GM12878 (cell line): ENCODE data around the gene FKBP11. TPM values are rescaled to one million over a fixed set of nuclear protein-coding genes. Genes with fewer than 3 reads are reported as not detected.
A peak's percentile ranks its signal among the peaks of the same experiment; 100 is the strongest.

ENCODE experiments used
- ATAC-seq: fragments of 200-7000 bp; cut with Tn5 transposase; 3 replicates; pipeline ENCODE4 v1.9.1; 2020; ENCODE audit warnings: mild to moderate bottlenecking, moderate library complexity
- BruUV-seq: library from RNA; stranded (reverse); fragments of 400-500 nt; replicated peaks from 2 replicates; lab custom pipeline; 2021; lab: Mats Ljungman, UMichigan
- CTCF ChIA-PET: fragments of 300-600 bp; sonication (Branson Sonifier 250); formaldehyde crosslinking; extraction: SDS; loops from one replicate; lab custom pipeline; 2021; ENCODE audit warnings: inconsistent platforms; lab: Yijun Ruan, JAX
- POLR2A ChIA-PET: fragments of 350-600 bp; formaldehyde crosslinking; extraction: SDS; loops from one replicate; lab custom pipeline; 2021; ENCODE audit warnings: inconsistent platforms; lab: Charles Lee
- RAD21 ChIA-PET: fragments of 300-600 bp; sonication (Branson Sonifier 250); formaldehyde crosslinking; loops from one replicate; lab custom pipeline; 2023; ENCODE audit warnings: antibody characterized with exemption; ENCODE audit not compliant: unreplicated experiment; lab: Charles Lee
- SMC1A ChIA-PET: fragments of 300-600 bp; sonication (Branson Sonifier 250); formaldehyde crosslinking; loops from one replicate; lab custom pipeline; 2023; ENCODE audit not compliant: unreplicated experiment, uncharacterized antibody; lab: Charles Lee
- DNase-seq: peaks from one replicate; pipeline ENCODE4 v3.0.0-alpha.2; 2011; ENCODE audit warnings: low read depth, low spot score
- FAIRE-seq: peaks from 3 replicates; lab custom pipeline; 2011; peaks lifted over from hg19 to GRCh38; lab: Jason Lieb, UNC
- H2AFZ ChIP-seq: 2 replicates; pipeline ENCODE4 v1.6.0; 2011; ENCODE audit warnings: low read depth, low read length, control low read depth; ENCODE audit not compliant: control insufficient read depth
- H3K27ac ChIP-seq: 2 replicates; pipeline ENCODE4 v1.5.1; 2011; ENCODE audit warnings: control low read depth; ENCODE audit not compliant: control insufficient read depth, insufficient read depth
- H3K27me3 ChIP-seq, 2 experiments: replicated peaks in 1 of 2; 2 replicates each; pipeline versions ENCODE4 v1.6.0 to v1.6.1; 2011; ENCODE audit warnings: low read length in 1 of 2; ENCODE audit not compliant: control insufficient read depth in 2 of 2, insufficient read depth in 2 of 2
- H3K36me3 ChIP-seq, 2 experiments: 2 replicates each; pipeline ENCODE4 v1.5.1; 2011; ENCODE audit warnings: low read length in 1 of 2; ENCODE audit not compliant: control insufficient read depth in 2 of 2, insufficient read depth in 2 of 2
- H3K4me1 ChIP-seq: 2 replicates; pipeline ENCODE4 v1.6.1; 2011; ENCODE audit warnings: mild to moderate bottlenecking, low read length, moderate library complexity, mixed read lengths; ENCODE audit not compliant: control insufficient read depth, insufficient read depth
- H3K4me2 ChIP-seq: 2 replicates; pipeline ENCODE4 v1.6.0; 2011; ENCODE audit warnings: control low read depth; ENCODE audit not compliant: control insufficient read depth, insufficient read depth
- H3K4me3 ChIP-seq: fragments of 200-600 bp; sonication (generic); 2 replicates; pipeline ENCODE4 v1.5.1; 2016
- H3K79me2 ChIP-seq: 2 replicates; pipeline ENCODE4 v1.6.0; 2011; ENCODE audit warnings: low read length; ENCODE audit not compliant: control insufficient read depth, insufficient read depth
- H3K9ac ChIP-seq: 2 replicates; pipeline ENCODE4 v1.8.0; 2011; ENCODE audit warnings: low read length, control low read depth, mixed read lengths; ENCODE audit not compliant: control insufficient read depth, insufficient read depth
- H3K9me3 ChIP-seq: replicated peaks from 3 replicates; pipeline ENCODE4 v1.5.1; 2011; ENCODE audit warnings: mild to moderate bottlenecking, low read length; ENCODE audit not compliant: control insufficient read depth, insufficient read depth
- H4K20me1 ChIP-seq: 2 replicates; pipeline ENCODE4 v1.6.0; 2011; ENCODE audit not compliant: control insufficient read depth, insufficient read depth
- EP300 ChIP-seq, 2 experiments: fragments of 150-350 bp in 1 of 2; IDR thresholded peaks; 2 replicates each; pipeline ENCODE4 v1.6.1; 2011 to 2012; ENCODE audit warnings: low read depth in 2 of 2, low read length in 2 of 2, borderline replicate concordance in 1 of 2, improper control_type of control experiment in 1 of 2, inconsistent platforms in 1 of 2; ENCODE audit not compliant: control insufficient read depth in 1 of 2
- EZH2 ChIP-seq: IDR thresholded peaks from 2 replicates; pipeline ENCODE4 v1.6.1; 2012; ENCODE audit warnings: low read depth, mild to moderate bottlenecking, control low read depth, inconsistent platforms, low read length, borderline replicate concordance; ENCODE audit not compliant: control insufficient read depth
- HDGF ChIP-seq: fragments of 450-650 bp; IDR thresholded peaks from 2 replicates; pipeline ENCODE4 v1.6.1; 2016; ENCODE audit warnings: antibody characterized with exemption
- IRF4 ChIP-seq: IDR thresholded peaks from 2 replicates; pipeline ENCODE4 v1.6.1; 2011; ENCODE audit warnings: low read depth, low read length
- KDM1A ChIP-seq: fragments of 200-600 bp; sonication (generic); IDR thresholded peaks from 2 replicates; pipeline ENCODE4 v1.6.1; 2016; ENCODE audit warnings: borderline replicate concordance
- NFXL1 ChIP-seq: fragments of 450-650 bp; IDR thresholded peaks from 2 replicates; pipeline ENCODE4 v1.6.1; 2017; ENCODE audit warnings: antibody characterized with exemption, mild to moderate bottlenecking, borderline replicate concordance
- SMC3 ChIP-seq: IDR thresholded peaks from 2 replicates; pipeline ENCODE4 v1.6.1; 2011; ENCODE audit warnings: low read length, improper control_type of control experiment, borderline replicate concordance
- SP1 ChIP-seq: IDR thresholded peaks from one replicate; pipeline ENCODE4 v1.6.1; 2011; ENCODE audit warnings: low read depth, low read length
- TARDBP ChIP-seq: IDR thresholded peaks from 2 replicates; pipeline ENCODE4 v1.6.1; 2016; ENCODE audit warnings: borderline replicate concordance
- TCF7 ChIP-seq: IDR thresholded peaks from 2 replicates; pipeline ENCODE4 v1.6.1; 2014; ENCODE audit warnings: antibody characterized with exemption, borderline replicate concordance
- ZNF622 ChIP-seq: fragments of 450-650 bp; IDR thresholded peaks from 2 replicates; pipeline ENCODE4 v1.6.1; 2017; ENCODE audit warnings: mild to moderate bottlenecking, inconsistent platforms
- WGBS: methylation state at CpG from one replicate; pipeline ENCODE4 v1.1.6; 2016; ENCODE audit warnings: low lambda C conversion rate; ENCODE audit not compliant: insufficient replicate concordance, insufficient coverage; ENCODE audit errors: missing lambda C conversion rate; 5-methylcytosine and 5-hydroxymethylcytosine counted together
- in situ Hi-C: fragments of 300-500 bp; cut with MboI; formaldehyde crosslinking; loops from 9 replicates; pipeline ENCODE4 v1.14.3; 2018; ENCODE audit warnings: mixed read lengths
- intact Hi-C: fragments of 100-400 bp; cut with micrococcal nuclease; formaldehyde crosslinking; loops from one replicate; pipeline ENCODE4 v1.14.2; 2022; ENCODE audit not compliant: unreplicated experiment
- polyA plus RNA-seq, 11 experiments: library from polyadenylated mRNA; depleted of rRNA in 4 of 11; unstranded in 6 of 11; stranded (reverse) in 5 of 11; fragments of >200 nt; fragmentation: Nextera tagmentation in 4 of 11; fragmentation: Illumina TruSeq in 1 of 11; extraction: Ambion mirVana in 4 of 11; extraction: Trizol in 1 of 11; gene quantifications; 1 replicate in 1 of 11; 2 replicates in 10 of 11; pipeline versions ENCODE4 v1.2.1 to v1.2.3, GENCODE V29; 2011 to 2016; ENCODE audit warnings: inconsistent platforms in 2 of 11, missing spikeins in 2 of 11, low read depth in 1 of 11
- total RNA-seq, 4 experiments: library from RNA; depleted of rRNA in 3 of 4; stranded (reverse); fragments of >200 nt in 3 of 4; fragmentation: Illumina TruSeq in 1 of 4; extraction: Trizol in 1 of 4; gene quantifications; 2 replicates each; pipeline versions ENCODE4 v1.2.1 to v1.2.3, GENCODE V29; 2013 to 2021
- TF ChIP-seq, protein P1 (sequence below): IDR thresholded peaks from 2 replicates; pipeline ENCODE4 v1.6.1; 2011; ENCODE audit warnings: borderline replicate concordance, low read depth, mild to moderate bottlenecking, moderate library complexity, low read length; ENCODE audit not compliant: insufficient read depth, poor library complexity, severe bottlenecking

The FKBP11 gene
- total and polyA plus RNA-seq, 10 of the 15 experiments (the other 5 are each of a cell fraction or from before 2014, with no cell fraction given) = 25.0 to 135 (median 56.5) TPM

GRCh38 chr12:48929551-48929950, 4.3 kb upstream of the FKBP11 start:
- intact Hi-C loops (no loop called here), in situ Hi-C loops (no loop called here)
- H4K20me1 ChIP-seq = no peaks in the 10 kb centered on the region
- H3K4me1 ChIP-seq = peaks cover 9% of the 10 kb centered on the region
- H3K4me3 ChIP-seq = no peak overlapping the region
- ChIA-PET POLR2A (interaction anchor here (1.1 kb wide), 1 partner anchor 73 kb away, joined by 3 read pairs; no protein-coding TSS in a partner anchor), CTCF (interaction anchor here (0.8 to 3.5 kb wide), 16 partner anchors 11 to 116 kb away, joined by 3 to 14 read pairs (median 4); partner anchors contain the start of gene ARF3), SMC1A (interaction anchor here (0.6 to 1.6 kb wide), 8 partner anchors 18 to 76 kb away, joined by 3 to 7 read pairs (median 3); partner anchors contain the start of gene RND1), RAD21 (interaction anchor here (1.0 to 1.3 kb wide), 4 partner anchors 59 to 77 kb away, joined by 3 to 9 read pairs (median 4); partner anchors contain the start of gene DDX23)
- H3K4me2 ChIP-seq = no peak overlapping the region
- ATAC-seq (no peak), DNase-seq (no peak), FAIRE-seq (no peak)
- no peak overlapping the region for H3K9ac ChIP-seq
- no peak overlapping the region for H3K27ac ChIP-seq
- H3K27me3 ChIP-seq = no peaks in the 10 kb centered on the region
- peaks cover 5% of the 10 kb centered on the region for H3K79me2 ChIP-seq
- no peaks in the 10 kb centered on the region for H3K9me3 ChIP-seq
- TF ChIP-seq NFXL1 (no peak), TARDBP (no peak), EZH2 (no peak), KDM1A (no peak), HDGF (no peak), SMC3 (no peak), IRF4 (no peak), TCF7 (no peak), EP300 (IDR thresholded peaks at IDR 0.05; ENCODE audit: borderline replicate concordance in 1 of 2, control insufficient read depth in 1 of 2, low read depth in 2 of 2, low read length in 2 of 2) (no peak), SP1 (no peak), ZNF622 (no peak)
- TF ChIP-seq, protein P1, sequence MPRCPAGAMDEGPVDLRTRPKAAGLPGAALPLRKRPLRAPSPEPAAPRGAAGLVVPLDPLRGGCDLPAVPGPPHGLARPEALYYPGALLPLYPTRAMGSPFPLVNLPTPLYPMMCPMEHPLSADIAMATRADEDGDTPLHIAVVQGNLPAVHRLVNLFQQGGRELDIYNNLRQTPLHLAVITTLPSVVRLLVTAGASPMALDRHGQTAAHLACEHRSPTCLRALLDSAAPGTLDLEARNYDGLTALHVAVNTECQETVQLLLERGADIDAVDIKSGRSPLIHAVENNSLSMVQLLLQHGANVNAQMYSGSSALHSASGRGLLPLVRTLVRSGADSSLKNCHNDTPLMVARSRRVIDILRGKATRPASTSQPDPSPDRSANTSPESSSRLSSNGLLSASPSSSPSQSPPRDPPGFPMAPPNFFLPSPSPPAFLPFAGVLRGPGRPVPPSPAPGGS = no peak
- TF ChIP-seq, all 136 proteins: peak for 0
- Histone ChIP-seq H3K36me3 (peaks cover 6 to 7% of the 10 kb centered on the region in 2 experiments; a peak in 3 of 4 replicates), H2AFZ (no peak overlapping the region)
- 100% methylated on average over 1 of the region's 1 CpG for WGBS
- TSS peak; percentile 26 for BruUV-seq
